Cortex of kidney (tissue), 1 donor: ENCODE results near the gene KRT1.

Experiments
- DNase-seq: peaks from one replicate; lab custom pipeline; 2025; lab: John Stamatoyannopoulos, UW

KRT1 gene

DNA sequence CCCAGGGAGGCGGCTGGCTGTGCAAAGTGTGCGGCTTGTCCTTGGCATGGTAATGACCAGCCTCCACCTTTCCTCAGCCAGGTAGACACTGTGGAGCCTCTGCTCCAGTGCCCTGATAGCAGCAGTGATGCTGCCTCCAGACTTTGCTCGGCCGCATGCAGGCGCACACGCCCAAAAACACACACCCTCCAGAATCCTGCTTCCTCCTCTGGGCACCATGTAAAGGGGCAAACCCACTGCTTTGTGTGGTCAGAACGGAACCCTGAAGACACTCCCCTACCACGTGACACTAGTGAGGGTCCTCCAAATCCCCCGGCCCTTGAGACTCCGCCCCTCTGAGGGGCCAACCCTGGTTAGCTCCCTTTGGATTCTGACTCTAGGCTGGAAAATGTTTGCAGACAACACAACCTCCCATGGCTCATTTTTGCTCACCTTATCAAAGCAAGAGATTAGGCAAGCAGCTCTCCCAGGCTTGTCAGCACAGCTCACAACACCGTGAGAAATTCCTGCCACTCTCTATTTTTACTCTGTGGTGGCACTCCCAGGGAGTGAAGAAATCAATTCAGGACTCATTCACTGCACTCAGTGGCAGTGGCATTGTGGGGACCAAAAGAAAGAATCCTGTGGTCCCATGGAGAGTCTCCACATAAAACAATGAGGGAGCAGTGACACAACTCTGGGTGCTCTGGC is 18.6 kb upstream of the KRT1 start:
- DNase-seq: no peak

DNA sequence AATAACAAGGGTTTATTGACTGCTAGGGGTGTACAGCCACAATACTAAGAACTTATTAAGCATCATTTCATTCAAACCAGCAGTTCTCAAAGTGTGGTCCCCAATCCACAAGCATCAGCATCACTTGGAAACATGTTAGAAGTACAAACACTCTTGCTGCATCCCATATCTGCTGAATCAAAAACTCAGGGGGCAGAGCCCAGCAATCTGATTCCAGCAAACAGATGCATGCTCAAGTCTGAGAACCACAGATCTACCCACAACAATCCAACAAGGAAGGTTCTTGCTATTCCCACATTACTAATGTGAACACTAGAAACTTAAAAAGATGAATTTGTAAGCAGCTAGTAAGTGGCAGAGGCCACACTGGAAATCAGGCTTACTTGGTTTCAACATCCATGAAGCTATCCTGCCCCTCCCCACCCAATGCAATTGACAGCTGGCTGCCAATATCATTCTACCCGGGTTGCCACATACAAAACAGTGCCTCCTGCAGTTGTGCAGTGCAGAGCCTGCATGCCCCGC is 16.9 kb upstream of the KRT1 start:
- no peak for DNase-seq

GRCh38 chr12:52696588-52696987 is 16.4 kb upstream of the KRT1 start:
- DNase-seq: no peak

DNA sequence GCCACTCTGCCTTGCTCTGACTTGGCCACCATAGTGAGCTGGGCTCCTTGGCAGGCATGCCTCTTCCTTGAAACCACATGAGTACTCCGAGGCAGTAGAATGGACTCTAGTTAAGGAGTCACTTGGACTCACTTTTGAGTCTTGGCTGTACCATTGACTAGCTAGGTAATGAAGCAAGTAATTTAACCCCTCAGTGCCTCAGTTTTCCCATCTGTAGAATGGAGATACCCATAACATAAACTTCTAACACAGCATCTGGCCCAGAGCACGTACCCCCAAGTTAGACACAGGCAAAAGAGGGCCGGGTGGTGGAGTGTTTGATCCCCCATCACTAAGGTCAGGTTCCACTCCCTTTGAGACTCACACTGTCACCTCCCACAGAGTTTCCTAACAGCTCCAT is 14.8 kb upstream of the KRT1 start:
- no peak for DNase-seq

DNA sequence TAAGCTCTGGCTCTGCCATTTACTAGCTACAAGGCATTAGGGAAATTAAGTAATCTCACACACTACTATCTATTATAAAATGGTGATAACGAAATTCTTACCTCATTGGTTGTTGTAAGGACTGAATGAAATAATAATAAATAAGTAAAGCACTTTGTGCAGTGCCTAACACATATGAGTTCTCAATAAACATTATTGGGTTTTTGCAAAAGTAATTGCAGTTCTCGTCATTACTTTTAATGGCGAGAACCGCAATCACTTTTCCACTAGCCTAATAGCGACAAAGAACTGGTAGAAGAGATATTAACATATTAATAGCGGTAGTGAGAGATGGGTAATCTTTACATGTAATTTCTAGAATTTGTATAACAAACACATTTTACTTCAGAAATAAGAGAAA is 13.9 kb upstream of the KRT1 start:
- DNase-seq: no peak

GRCh38 chr12:52693261-52693660 is 13.1 kb upstream of the KRT1 start:
- DNase-seq: no peak

DNA sequence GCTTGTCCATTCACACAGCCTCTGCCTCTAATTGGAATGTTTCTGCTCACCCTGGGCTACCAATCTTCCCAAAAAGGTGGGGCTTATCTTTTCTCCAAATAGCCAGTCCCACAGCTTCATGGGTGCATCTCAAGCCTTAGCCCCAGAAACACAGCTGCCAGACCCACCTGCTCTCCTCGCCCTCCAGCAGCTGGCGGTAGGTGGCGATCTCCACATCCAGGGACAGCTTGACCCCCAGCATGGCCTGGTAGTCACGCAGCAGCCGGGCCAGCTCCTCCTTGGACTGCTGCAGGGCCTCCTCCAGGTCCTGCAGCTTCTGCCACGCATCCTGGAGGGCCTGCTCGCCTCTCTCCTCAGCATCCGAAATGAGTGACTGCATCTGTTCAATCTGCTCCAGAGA is 12.0 kb upstream of the KRT1 start:
- no peak for DNase-seq

DNA sequence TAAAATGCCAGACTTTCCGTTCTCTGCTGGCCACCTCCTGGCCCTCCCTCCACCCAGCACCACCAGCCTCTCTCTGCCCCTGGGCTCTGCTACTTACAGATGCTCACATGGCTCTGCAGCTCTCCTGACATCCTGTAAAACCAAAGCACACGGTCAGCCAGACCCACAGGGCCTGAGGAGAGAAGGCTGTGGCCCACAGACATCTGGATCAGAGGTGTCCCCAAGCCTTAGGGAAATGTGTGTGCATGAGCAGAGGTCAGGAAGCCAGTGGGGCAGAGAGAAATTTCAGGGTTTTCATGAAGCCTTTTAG is 11.6 kb upstream of the KRT1 start:
- no peak for DNase-seq

DNA sequence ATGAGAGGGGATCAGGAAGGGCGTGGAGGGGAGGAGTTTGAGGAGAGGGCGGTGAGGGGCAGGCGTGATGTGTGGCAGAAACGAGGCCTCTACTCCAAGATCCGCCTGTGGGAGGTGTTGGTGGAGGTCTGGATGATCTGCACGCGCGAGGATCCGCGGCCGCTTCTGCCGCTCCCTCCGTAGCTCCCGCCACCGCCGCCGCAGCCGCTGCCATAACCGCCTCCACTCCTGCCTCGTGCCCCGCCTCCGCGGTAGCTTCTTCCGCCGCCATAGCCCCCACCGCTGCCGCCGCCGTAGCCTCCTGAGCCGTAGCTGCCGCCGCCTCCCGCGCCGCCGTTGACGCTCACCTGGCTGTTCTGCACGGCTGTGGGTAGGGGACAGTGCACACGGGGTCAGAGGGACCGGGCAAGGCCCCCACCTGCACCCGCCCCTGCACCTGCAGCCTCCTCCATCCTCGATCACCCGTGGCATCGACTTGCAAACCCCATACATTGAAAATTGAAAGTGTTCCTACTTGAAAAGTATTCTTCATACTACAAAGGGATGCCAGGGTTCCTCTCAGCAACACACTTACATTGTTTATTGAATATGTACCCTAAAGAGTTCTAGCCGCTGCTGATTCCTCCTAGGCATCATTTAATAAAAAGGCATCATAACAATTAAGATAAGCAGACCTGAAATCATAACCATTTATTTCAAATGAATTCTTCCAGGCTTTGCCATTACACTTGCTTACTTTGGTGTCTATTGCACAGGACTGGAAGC is 11.1 kb upstream of the KRT1 start:
- no peak for DNase-seq

GRCh38 chr12:52690351-52691075 is 10.3 kb upstream of the KRT1 start:
- no peak for DNase-seq

DNA sequence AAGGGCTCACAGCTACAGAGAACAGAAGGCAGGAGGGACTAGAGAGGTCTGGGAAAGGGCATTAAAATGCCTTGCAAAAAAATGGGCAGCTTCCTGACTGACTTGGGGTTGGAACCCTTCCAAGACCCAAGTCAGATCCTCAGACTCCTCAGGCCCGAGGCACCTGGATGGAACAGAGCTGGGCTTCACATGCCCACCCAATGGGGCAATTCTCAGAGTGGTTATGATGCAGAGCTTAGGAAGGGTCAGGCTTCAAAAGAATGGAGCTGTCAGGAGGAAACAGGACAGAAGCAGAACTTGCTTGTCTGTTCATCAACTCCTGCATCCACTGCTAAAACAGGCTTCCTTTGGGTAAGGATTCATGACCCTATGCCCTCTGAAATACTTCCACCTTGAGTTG is 9.7 kb upstream of the KRT1 start:
- no peak for DNase-seq

GRCh38 chr12:52689239-52689638 is 9.0 kb upstream of the KRT1 start:
- no peak for DNase-seq

DNA sequence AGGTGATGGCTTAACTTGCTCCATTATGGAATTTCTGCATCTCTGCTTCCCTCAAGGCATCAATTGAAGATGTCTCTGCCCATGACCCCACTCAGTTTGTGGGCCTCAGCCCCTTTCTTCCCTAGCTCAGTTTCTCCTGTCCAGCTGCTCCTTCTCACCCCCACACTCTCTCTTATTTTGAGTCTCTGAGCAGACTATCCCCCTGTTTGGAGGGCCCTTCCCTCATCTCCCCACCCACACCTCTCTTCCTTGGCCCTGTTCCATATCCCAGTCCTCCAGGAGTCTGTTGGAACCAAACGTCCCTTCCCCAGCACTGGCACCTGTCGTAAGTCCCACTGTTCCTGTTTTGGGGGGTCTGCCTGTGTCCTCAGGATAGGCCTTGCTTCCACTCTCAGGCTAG is 8.3 kb upstream of the KRT1 start:
- DNase-seq: no peak

DNA sequence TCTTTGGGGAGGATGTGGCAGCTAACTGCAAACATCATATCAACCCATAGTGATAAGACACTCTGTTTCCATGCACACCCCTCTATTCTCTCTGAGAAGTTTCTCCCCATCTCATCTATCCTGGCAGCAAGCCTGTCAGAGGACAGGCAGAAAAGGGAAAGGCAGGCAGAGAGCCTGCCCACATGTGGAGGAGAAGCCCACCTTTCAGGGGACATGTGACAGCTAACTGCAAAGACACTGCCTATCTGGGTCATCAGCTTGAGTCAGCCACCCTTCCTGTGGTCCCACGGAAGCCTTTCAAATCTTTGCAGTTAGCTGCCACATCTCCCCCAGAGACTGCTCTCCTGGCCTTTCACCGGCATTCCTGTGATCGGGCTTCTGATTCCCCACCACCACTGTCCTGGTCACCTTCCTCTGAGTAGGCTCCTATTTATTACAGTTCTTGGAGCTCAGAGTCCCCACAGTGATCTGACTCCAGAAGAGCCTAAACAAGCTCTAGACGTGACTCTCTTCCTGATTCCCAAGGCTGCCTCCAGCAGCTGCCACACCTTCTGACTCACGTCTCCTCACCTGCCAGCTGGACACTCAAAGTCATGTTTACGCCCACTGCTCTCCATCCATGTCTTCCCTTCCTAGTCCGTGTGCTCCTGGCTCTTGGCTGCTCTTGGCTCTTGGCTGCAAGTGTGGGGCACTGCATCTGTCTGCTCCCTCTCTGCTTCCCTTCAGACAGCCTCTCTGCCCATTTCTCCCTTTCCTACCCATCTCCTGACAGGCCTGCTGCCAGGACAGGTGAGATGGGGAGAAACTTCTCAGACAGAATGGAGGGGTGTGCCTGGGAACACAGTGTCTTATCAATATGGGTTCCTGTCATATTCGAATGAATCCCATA is 7.5 kb upstream of the KRT1 start:
- DNase-seq: no peak

- no peak for DNase-seq
These were observed 6.7 kb upstream of the KRT1 start for GRCh38 chr12:52686756-52687487.

DNA sequence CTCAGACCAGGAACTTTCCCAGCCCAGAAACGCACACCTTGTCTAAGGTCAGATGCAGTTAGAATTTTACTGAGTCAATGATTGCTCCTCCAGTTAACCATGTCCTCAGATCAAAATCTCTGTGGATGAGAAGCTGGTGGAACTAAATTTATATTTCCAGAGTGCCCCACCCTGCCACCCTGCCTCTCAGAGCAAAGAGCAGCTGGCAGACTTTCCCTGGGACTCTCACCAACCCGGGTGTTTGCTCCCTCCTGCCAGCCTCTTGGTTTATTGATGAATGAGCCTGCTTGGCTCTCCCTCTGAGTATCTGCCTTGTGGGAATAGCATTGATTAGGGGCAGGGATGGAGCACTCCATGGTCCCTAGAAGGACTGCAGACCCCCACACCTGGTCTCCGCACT is 5.9 kb upstream of the KRT1 start:
- no peak for DNase-seq

DNA sequence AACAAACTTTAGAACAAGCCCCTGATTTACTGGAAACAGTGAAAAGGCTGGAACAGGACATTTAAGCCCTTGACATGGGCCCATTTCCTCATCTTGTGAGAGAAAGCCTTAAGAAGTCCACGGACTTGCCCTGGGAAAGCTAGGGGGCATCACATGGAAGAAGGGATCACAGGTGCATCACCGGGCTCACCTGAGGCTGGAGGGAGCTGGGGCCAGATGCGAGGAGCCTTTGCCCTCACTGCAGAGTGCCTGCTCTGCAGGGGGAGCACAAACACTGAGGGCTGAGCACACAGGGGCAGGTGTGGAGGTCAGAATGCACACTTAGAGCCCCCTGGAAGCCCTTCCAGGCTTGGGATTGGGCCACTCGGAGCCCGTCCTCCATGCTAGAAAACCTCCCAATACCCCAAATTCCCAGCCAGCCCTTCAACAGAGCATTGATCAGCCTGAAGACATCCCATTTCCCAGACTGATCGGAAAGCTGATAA is 5.2 kb upstream of the KRT1 start:
- no peak for DNase-seq

DNA sequence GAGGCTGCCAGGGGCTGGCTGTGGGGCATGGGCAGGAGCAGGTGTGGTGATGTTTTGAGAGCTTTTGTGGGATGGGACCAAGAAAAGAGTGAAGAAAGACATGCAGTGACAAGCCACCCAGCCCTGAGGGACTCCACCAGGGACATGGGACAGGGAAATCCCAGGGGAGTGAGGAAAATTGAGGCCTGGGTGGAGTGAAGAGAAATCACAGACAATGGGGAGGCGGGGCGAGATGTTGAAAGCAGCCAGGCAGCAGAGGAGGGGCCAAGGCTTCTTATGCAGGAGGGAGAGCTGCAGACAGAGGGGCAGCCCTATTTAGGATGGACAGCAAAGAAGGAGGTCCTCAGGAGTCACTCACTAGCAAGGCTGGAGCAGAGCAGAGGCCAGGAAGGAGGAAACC is 4.2 kb upstream of the KRT1 start:
- no peak for DNase-seq

- DNase-seq: no peak
These were observed 3.5 kb upstream of the KRT1 start for GRCh38 chr12:52683575-52684300.

- DNase-seq: no peak
These were observed 2.8 kb upstream of the KRT1 start for GRCh38 chr12:52682938-52683574.
